GM12864 (cell line): ENCODE measurements around the gene ABCG4.
"Not testable (repeated sequence)": the region's sequence is repeated elsewhere in the genome, so short reads cannot be mapped to it uniquely, and the experiment has no call there.

Source experiments
- DNase-seq: peaks from one replicate; pipeline ENCODE4 v3.0.0-alpha.2; 2011; ENCODE audit warnings: low read depth
- H3K4me3 ChIP-seq: 2 replicates; pipeline ENCODE4 v1.5.1; 2011; ENCODE audit warnings: mild to moderate bottlenecking, low read depth, low read length, control low read depth
- TF ChIP-seq, protein P1 (sequence below): IDR thresholded peaks from 2 replicates; pipeline ENCODE4 v1.5.1; 2011; ENCODE audit warnings: low read depth, mild to moderate bottlenecking, moderate library complexity, low read length, control low read depth, inconsistent platforms; ENCODE audit errors: missing control alignments

Gene ABCG4

DNA sequence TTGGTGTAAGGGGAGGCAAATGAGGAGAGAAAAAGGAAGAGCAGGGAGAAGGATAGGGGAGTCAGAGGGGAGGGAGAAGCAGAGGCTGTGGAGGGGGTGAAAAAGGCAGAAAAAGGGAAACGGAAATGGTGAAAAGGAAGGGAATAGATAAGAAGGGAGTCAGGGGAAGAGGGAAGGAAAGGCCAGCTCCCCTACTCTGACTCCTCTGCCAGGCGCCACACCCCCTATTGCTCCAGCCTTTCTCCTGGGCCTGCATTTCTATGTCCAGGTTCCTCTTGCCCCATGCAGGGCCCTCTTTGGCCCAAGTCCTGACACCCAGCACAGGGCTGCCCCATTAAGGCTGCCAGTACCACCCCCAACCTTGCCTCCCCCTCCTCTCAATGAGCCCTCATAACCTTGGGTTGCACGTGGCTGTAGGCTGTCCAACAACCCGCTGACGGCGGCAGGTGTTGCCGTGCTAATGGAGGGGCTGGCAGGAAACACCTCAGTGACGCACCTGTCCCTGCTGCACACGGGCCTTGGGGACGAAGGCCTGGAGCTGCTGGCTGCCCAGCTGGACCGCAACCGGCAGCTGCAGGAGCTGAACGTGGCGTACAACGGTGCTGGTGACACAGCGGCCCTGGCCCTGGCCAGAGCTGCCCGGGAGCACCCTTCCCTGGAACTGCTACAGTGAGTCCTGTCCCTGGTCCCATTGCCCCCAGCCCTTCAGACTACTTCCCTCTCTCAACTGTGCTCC is 33.0 kb downstream of the ABCG4 start:
- TF ChIP-seq, protein P1, sequence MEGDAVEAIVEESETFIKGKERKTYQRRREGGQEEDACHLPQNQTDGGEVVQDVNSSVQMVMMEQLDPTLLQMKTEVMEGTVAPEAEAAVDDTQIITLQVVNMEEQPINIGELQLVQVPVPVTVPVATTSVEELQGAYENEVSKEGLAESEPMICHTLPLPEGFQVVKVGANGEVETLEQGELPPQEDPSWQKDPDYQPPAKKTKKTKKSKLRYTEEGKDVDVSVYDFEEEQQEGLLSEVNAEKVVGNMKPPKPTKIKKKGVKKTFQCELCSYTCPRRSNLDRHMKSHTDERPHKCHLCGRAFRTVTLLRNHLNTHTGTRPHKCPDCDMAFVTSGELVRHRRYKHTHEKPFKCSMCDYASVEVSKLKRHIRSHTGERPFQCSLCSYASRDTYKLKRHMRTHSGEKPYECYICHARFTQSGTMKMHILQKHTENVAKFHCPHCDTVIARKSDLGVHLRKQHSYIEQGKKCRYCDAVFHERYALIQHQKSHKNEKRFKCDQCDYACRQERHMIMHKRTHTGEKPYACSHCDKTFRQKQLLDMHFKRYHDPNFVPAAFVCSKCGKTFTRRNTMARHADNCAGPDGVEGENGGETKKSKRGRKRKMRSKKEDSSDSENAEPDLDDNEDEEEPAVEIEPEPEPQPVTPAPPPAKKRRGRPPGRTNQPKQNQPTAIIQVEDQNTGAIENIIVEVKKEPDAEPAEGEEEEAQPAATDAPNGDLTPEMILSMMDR = no peak
- DNase-seq = no peak
- H3K4me3 ChIP-seq = no peak overlapping the region

DNA sequence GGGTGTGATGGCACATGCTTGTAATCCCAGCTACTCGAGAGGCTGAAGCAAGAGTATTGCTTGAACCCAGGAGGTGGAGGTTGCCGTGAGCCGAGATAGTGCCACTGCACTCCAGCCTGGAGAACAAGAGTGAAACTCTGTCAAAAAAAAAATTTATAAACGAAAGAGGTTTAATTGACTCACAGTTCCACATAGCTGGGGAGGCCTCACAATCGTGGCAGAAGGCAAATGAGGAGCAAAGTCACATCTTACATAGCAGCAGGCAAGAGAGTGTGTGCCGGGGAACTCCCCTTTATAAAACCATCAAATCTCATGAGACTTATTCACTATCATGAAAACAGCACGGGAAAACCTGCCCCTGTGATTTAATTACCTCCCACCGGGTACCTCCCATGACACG is 35.5 kb downstream of the ABCG4 start:
- DNase-seq, H3K4me3 ChIP-seq: not testable (repeated sequence)

DNA sequence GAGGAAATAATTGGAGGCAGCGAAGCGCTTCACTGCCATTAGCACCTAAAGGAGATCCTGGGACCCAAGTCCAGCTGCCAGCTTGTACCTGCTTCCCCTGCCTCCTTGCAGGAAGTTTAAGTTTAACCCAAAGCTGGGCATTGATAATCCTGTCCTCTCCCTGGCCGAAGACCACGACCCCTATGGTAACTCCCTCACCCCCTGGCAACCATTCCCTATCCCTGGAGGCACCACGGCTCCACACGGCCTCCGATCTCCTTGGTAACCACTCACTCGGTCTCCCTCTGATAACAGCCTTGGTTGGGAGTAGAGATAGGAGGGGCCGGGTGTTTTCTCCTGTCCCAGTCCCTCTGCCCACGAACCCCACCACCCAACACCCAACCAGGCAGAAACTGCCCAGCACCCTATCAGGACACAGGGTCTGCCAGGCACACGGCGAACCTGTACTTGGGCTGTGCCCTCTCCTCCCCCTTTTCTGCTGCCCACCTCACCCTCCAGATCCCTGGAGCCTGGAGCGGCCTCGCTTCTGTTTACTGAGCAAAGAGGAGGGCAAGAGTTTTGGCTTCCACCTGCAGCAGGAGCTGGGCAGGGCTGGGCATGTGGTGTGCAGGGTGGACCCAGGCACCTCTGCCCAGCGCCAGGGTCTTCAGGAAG is 37.3 kb downstream of the ABCG4 start:
- TF ChIP-seq, protein P1 = no peak

DNA sequence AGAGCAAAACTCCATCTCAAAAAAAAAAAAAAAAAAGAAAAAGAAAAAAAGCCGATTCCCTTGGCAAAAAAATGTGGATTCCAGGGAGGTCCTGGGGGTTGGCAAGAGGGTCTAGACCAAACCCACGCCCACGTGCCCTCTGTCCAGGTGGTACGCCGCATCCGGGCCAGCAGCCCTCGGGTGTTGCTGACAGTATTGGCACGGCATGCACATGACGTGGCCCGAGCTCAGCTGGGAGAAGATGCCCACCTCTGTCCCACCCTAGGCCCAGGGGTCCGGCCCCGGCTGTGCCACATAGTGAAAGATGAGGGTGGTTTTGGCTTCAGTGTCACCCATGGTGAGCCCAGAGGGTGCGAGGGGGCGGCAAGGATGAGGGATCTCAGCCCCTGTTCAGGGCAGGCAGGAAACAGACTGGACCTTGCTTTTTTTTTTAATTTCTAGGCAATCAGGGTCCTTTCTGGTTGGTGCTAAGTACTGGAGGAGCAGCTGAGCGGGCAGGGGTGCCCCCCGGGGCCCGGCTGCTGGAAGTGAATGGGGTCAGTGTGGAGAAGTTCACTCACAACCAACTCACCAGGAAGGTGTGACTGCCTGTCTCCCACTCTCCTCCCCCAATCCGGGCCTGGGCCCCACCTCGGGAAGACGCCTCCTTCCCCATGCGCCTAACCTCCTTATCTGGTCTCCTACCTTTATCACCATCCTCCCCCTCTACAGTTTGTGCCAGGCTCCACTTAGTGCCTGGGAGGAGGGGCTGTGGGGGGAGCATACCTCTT is 38.5 kb downstream of the ABCG4 start:
- TF ChIP-seq, protein P1 = no peak
- DNase-seq = no peak
- H3K4me3 ChIP-seq = no peak overlapping the region

More for the DNA sequence above, 37.3 kb downstream of the ABCG4 start:
- H3K4me3 ChIP-seq = no peak overlapping the region
- no peak for DNase-seq

DNA sequence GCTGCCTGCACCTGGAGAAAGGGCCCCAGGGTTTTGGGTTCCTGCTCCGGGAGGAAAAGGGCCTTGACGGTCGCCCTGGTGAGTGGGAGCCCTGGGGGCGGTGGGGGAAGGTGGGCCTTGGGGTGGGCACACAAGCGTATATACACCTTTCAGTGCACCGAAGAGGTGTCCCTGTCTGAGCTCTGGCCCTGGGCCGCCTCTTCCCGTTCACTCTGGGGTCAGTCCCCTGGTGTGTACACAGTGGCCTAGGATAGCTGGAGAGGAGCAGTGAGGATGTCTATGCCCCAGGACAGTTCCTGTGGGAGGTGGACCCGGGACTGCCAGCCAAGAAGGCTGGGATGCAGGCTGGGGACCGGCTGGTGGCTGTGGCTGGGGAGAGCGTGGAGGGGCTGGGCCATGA is 39.2 kb downstream of the ABCG4 start:
- no peak overlapping the region for H3K4me3 ChIP-seq
- TF ChIP-seq, protein P1 = no peak
- DNase-seq = no peak

DNA sequence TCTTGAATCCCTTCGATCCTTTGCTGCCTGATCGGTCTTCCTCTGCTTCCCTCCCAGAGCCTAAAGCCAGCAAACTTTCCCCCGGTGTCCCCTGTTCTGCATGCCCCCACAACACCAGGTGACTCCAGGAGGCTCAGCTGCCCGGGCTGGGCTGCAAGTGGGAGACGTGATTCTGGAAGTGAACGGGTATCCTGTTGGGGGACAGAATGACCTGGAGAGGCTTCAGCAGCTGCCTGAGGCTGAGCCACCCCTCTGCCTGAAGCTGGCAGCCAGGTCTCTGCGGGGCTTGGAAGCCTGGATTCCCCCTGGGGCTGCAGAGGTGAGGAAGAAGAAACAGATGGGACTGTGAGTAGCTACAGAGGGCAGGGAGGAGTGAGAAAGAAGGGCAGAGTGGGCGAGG is 40.0 kb downstream of the ABCG4 start:
- TF ChIP-seq, protein P1 = no peak
- DNase-seq = no peak
- no peak overlapping the region for H3K4me3 ChIP-seq

DNA sequence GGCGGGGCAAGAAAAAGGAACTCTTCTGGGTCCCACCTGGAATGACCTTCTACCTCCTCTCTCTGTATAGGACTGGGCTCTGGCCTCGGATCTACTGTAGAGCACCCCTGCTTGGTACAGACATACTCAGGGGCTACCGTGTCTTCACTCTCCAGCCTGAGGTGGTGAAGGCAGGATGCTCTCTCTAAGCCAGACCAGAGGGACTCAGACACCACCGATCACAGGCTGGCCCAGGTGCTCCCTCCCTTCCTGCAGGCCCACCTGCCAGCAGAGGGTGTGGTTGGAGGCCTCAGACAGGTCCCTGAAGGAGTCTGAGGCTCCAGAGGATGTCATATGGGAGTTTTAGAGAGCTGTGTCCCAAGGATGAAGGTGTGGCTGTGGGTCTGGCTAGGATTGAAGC is 40.5 kb downstream of the ABCG4 start:
- DNase-seq = no peak
- TF ChIP-seq, protein P1 = no peak
- H3K4me3 ChIP-seq = no peak overlapping the region
